ENCODE results near the gene SIVA1. TPM values are rescaled to one million over a fixed set of nuclear protein-coding genes. Genes with fewer than 3 reads are reported as not detected.
"Not testable (repeated sequence)": the region's sequence is repeated elsewhere in the genome, so short reads cannot be mapped to it uniquely, and the experiment has no call there.

The SIVA1 gene
- total and polyA plus RNA-seq, 7 donors = 55.8 to 233 (median 105) TPM

DNA sequence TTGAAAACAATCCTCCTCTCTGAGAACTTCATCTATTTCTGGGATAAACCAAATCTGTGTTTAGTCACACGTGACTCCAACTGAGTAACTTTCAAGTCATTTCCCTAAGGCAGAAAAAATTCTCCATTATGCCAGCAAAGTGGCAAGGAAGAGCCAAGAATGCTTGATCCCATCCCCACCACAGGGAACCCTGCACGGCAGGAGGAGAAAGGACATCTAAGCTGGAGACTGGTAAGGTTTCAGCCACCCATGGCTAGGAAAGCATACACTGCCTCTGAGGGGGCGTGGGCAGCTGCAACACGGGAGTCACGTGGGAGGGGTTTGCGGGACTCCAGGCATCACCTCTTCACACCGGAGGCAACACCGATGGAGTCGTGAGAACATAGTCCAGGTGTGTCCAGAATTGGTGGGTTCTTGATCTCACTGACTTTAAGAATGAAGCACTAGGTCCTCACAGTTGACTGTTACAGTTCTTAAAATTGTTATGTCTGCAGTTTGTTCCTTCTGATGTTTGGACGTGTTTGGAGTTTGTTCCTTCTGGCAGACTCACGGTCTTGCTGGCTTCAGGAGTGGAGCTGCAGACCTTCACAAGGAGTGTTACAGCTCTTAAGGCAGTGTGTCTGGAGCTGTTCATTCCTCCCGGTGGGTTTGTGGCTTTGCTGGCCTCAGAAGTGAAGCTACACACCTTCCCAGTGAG lies 2.7 kb upstream of the SIVA1 start:
- Histone ChIP-seq H3K4me1 (peaks cover 54% of the 10 kb centered on the region), H3K27ac (peak overlapping the region; percentile 76), H3K4me3 (no peak overlapping the region), H3K9me3 (no peaks in the 10 kb centered on the region), H3K27me3 (ENCODE audit: insufficient read depth in 3 of 3, low read length in 2 of 3) (no peaks in the 10 kb centered on the region), H3K36me3 (ENCODE audit: insufficient read depth in 1 of 2, low read depth in 1 of 2) (peaks cover 0 to 13% of the 10 kb centered on the region in 2 donors)
- TF ChIP-seq, protein P1, sequence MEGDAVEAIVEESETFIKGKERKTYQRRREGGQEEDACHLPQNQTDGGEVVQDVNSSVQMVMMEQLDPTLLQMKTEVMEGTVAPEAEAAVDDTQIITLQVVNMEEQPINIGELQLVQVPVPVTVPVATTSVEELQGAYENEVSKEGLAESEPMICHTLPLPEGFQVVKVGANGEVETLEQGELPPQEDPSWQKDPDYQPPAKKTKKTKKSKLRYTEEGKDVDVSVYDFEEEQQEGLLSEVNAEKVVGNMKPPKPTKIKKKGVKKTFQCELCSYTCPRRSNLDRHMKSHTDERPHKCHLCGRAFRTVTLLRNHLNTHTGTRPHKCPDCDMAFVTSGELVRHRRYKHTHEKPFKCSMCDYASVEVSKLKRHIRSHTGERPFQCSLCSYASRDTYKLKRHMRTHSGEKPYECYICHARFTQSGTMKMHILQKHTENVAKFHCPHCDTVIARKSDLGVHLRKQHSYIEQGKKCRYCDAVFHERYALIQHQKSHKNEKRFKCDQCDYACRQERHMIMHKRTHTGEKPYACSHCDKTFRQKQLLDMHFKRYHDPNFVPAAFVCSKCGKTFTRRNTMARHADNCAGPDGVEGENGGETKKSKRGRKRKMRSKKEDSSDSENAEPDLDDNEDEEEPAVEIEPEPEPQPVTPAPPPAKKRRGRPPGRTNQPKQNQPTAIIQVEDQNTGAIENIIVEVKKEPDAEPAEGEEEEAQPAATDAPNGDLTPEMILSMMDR (IDR thresholded peaks at IDR 0.05) = no peak
- ATAC-seq (no peak), DNase-seq (peak in 1 of 2 donors; percentile 42)
- intact Hi-C loops (cut with DNase I) = no loop called here
- WGBS, 3 donors = 60 to 83% (median 66%) methylated on average over 12 of the region's 12 CpGs

- Histone ChIP-seq H3K27ac (peak overlapping the region; percentile 76), H3K36me3 (ENCODE audit: insufficient read depth in 1 of 2, low read depth in 1 of 2) (peaks cover 0 to 12% of the 10 kb centered on the region in 2 donors), H3K4me1 (peaks cover 59% of the 10 kb centered on the region)
- intact Hi-C loops (cut with DNase I); H3K9me3 ChIP-seq; ATAC-seq; H3K4me3 ChIP-seq; H3K27me3 ChIP-seq (ENCODE audit: insufficient read depth in 3 of 3, low read length in 2 of 3): not testable (repeated sequence)
- DNase-seq = peak in 1 of 2 donors; percentile 32
- 79 to 91% (median 80%) methylated on average over 5 of the region's 5 CpGs for WGBS, 3 donors
These were observed 2.2 kb upstream of the SIVA1 start for GRCh38 chr14:104750753-104751057.

- DNase-seq (peak in 1 of 2 donors; percentile 63), ATAC-seq (no peak)
- H3K4me3 ChIP-seq = peak overlapping the region; percentile 96
- H3K9me3 ChIP-seq = no peaks in the 10 kb centered on the region
- TF ChIP-seq, protein P1 (IDR thresholded peaks at IDR 0.05) = no peak
- H3K36me3 ChIP-seq (ENCODE audit: insufficient read depth in 1 of 2, low read depth in 1 of 2) = peaks cover 0 to 15% of the 10 kb centered on the region in 2 donors
- peak overlapping the region; percentile 95 for H3K27ac ChIP-seq
- H3K27me3 ChIP-seq (ENCODE audit: insufficient read depth in 3 of 3, low read length in 2 of 3) = no peaks in the 10 kb centered on the region
- H3K4me1 ChIP-seq = peaks cover 58% of the 10 kb centered on the region
- intact Hi-C loops (cut with DNase I) = no loop called here
- 75 to 81% (median 80%) methylated on average over 66 to 90 of the region's 90 CpGs for WGBS, 3 donors
These were observed 1.2 kb upstream of the SIVA1 start for GRCh38 chr14:104751539-104752422.

DNA sequence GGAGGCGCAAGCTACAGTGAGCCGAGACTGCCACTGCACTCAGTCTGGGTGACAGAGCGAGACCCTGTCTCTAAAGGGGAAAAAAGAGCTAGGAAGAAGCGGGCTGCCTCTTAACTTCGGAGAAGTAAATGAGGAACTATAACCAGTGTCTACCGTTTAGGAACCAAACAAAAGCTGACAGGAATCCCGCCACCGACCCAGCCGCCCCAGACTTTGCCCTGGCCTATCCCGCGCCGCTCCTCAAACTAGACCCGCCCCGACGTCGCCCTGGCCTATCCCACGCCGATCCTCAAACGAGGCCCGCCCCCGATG lies 568 bp upstream of the SIVA1 start:
- Histone ChIP-seq H3K9me3 (no peaks in the 10 kb centered on the region), H3K4me1 (peaks cover 54% of the 10 kb centered on the region), H3K27me3 (ENCODE audit: insufficient read depth in 3 of 3, low read length in 2 of 3) (no peaks in the 10 kb centered on the region), H3K36me3 (ENCODE audit: insufficient read depth in 1 of 2, low read depth in 1 of 2) (peaks cover 0 to 21% of the 10 kb centered on the region in 2 donors), H3K27ac (peak overlapping the region; percentile 95), H3K4me3 (peak overlapping the region; percentile 96)
- intact Hi-C loops (cut with DNase I) = no loop called here
- 4 to 9% (median 4%) methylated on average over 14 to 21 of the region's 21 CpGs for WGBS, 3 donors
- ATAC-seq (no peak), DNase-seq (no peak)
- TF ChIP-seq, protein P1 (IDR thresholded peaks at IDR 0.05) = no peak

DNA sequence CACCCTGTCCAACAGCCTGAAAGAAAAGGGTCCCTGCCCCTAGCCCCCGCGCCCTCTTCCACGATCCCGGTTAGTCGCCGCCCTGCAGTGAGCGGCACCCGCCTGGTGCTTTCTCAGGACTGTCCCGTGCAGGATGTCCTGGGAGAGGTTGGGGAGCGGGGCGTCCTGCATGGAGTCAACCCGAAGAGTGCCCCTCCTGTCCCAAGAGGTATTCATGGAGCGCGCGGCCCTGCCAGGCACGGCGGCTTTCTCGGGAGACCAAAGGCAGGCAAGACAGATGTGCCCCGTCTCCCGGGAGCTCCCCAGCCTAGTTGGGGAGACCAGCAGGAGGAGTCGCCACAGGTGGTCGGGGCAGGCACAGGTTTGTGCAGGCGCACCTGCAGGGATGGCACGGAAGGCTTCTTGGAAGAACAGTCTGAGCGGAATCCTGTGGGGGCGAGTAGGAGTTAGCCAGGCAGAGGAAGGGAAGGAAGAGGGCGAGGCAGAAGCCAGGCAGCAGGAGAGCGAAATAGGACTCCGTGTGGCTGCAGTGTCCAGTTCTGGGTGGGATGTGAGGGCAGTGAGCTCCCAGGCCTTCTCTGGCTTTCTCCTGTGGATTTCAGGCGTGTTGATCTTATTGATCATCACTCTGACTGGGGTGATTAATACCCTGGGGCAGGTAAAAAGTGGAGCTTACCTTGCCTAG lies 723 bp downstream of the SIVA1 start:
- intact Hi-C loops (cut with DNase I) = no loop called here
- peaks cover 0 to 30% of the 10 kb centered on the region in 2 donors for H3K36me3 ChIP-seq (ENCODE audit: insufficient read depth in 1 of 2, low read depth in 1 of 2)
- ATAC-seq (peak; percentile 0 to 11 (median 4)), DNase-seq (no peak)
- WGBS, 3 donors = 1 to 2% (median 1%) methylated on average over 29 to 30 of the region's 30 CpGs
- H3K9me3 ChIP-seq = no peaks in the 10 kb centered on the region
- H3K27me3 ChIP-seq (ENCODE audit: insufficient read depth in 3 of 3, low read length in 2 of 3) = no peaks in the 10 kb centered on the region
- peak overlapping the region; percentile 95 for H3K27ac ChIP-seq
- H3K4me3 ChIP-seq = peak overlapping the region; percentile 96
- TF ChIP-seq, protein P1 (IDR thresholded peaks at IDR 0.05) = no peak
- H3K4me1 ChIP-seq = peaks cover 44% of the 10 kb centered on the region
